Measurements from ENCODE around the gene RIC1.
A peak's percentile ranks its signal among the peaks of the same experiment; 100 is the strongest.
"Not testable (repeated sequence)": the region's sequence is repeated elsewhere in the genome, so short reads cannot be mapped to it uniquely, and the experiment has no call there.

The RIC1 gene

GRCh38 chr9:5626727-5627634 lies 1.9 kb upstream of the RIC1 start:
- peak; percentile 51 for DNase-seq

DNA sequence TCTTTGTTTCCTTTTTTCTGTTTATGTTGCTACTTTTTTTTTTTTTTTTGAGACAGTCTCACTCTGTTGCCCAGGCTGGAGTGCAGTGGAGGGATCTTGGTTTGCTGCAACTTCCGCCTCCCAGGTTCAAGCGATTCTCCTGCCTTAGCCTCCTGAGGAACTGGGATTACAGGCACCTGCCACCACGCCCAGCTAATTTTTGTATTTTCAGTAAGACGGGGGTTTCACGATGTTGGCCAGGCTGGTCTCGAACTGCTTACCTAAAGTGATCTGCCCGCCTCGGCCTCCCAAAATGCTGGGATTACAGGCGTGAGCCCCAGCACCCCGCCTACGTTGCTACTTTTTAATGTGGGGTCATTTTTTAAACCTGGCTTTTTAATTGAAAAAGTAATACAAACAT lies 1.2 kb upstream of the RIC1 start:
- DNase-seq, result peak; percentile 13

GRCh38 chr9:5628183-5628529 lies 751 bp upstream of the RIC1 start:
- DNase-seq, result no peak

GRCh38 chr9:5629312-5630080 lies 589 bp downstream of the RIC1 start:
- peak; percentile 55 for DNase-seq

- DNase-seq, result no peak
These were observed 1.2 kb downstream of the RIC1 start for GRCh38 chr9:5630081-5630507.

GRCh38 chr9:5631026-5631425 lies 2.1 kb downstream of the RIC1 start:
- DNase-seq, result no peak

DNA sequence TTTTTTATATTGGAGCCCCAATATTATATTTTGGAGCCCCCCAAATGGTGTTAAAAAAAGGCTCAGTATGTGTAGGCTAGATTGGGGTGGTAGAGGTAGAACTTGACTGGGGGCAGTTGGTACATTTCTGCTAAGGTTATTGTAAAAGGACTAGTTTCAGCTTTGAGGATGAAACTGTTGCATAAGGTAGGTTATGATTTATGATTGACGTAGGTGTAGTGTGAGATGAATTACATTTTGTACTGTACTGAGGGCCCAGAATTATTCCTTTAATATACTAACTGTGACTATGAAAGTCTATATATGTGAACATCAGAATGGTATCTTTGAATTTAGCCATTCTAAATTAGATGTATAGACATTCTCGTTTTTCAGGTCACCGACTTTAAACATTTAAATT lies 3.6 kb downstream of the RIC1 start:
- DNase-seq, result no peak

DNA sequence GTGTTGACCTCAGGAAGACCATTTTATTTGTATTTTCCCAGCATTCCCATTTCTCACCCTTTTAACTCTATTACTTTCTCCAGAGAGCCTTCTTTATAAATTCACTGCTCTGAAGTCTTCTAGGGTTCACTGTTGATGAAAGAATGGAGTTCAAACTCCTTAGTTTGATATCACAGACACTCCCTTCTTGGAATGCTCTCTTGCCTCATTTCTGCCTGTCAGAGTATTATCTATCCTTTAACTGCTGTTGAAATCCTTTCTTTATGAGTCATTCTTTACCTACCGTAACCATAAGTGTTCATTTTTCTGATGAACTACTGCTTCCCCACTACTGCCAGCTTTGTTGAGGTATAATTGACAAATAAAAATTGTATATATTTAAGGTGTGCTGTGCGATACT lies 4.3 kb downstream of the RIC1 start:
- DNase-seq, result no peak

DNA sequence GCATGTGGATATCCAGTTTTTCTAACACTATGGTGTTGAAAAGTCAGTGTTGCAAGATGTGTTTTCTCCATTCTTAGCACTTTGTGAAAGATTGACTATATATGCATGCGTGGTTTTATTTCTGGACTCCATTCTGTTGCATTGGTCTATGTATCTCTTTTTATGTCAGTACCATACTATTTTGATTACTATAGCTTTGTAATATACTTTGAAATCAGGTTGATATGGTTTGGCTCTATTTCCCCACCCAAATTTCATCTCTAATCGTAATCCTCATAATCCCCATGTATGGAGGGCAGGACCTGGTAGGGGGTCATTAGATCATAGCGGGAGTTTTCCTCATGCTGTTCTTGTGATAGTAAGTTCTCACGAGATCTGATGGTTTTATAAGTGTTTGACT lies 6.5 kb downstream of the RIC1 start:
- DNase-seq, result no peak

GRCh38 chr9:5639816-5640215 lies 10.9 kb downstream of the RIC1 start:
- no peak for DNase-seq

- no peak for DNase-seq
These were observed 13.3 kb downstream of the RIC1 start for GRCh38 chr9:5642170-5642569.

DNA sequence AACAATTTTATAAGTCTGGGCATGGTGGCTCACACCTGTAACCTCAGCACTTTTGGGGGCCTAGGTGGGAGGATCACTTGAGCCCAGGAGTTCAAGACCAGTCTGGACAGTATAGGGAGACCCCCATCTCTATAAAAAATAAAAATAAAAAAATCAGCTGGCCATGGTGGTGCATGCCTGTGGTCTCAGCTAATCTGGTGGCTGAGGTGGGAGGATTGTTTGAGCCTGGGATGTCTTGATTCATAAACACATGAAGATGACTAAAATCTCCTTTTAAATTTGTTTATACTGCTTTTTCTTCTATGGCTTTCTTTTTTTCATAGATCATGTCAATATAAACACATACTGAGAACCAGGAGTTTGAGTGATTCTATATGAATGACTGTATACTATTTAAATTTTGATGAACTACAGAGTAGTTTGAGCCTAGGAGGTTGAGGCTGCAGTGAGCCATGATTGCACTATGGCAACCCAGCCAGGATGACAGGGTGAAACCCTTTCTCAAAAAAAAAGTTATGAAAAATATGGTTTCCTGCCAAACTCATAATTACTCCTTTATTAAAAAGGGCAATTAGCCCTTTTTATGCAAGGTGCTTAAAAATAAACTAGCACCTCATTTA lies 14.2 kb downstream of the RIC1 start:
- no peak for DNase-seq

DNA sequence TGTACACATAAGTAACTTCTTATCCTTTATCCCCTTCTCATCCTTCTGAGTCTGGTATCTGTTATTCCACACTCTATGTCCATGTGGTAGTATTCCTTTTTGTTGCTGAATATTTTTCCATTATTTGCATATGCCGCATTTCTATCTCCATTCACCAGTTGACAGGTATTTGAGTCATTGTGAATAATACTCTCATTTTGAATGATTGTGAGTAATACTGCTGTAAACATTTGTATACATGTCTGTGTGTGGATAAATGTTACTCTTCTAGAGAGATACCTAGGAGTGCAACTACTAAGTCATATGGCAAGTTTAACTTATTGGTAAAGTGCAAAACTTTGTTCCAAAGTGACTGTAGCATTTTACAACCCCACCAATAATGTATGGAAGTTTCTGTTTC lies 15.6 kb downstream of the RIC1 start:
- no peak for DNase-seq

DNA sequence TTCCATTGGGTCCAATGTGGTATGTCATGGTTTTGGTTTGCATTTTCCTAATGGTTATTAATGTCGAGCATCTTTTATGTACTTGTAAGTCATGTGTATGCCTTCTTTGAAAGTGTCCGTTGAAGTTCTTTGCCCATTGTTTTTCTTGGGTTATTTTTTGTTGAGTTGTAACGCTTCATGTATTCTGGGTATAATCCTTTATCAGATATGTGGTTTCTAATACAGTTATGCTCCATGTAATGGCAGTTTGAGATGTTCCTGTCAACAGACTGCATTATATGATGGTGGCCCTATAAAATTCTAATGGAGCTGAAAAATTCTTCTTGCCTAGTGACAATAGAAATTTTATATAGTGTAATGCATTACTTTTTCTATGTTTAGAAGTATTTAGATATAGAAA lies 17.2 kb downstream of the RIC1 start:
- DNase-seq, result no peak

- DNase-seq, result no peak
These were observed 21.6 kb downstream of the RIC1 start for GRCh38 chr9:5650356-5651105.

DNA sequence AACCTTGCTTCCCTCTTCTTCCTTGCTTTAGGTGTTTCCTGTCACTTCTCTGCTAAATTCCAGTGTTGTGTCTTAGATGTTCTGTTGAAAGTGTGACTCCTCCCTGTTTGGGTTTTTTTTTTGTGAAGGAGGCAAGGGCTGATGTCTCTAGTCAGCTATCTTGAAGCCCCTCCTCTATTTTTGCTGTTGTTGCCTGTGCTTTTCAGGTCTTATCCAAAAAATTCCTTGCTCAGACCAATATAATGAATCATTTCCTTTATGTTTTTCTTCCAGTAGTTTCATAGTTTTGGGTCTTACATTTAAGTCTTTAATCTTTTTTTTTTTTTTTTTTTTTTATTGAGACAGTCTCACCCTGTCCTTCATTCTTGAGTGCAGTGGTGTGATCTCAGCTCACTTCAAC lies 22.3 kb downstream of the RIC1 start:
- no peak for DNase-seq

- no peak for DNase-seq
These were observed 23.9 kb downstream of the RIC1 start for GRCh38 chr9:5652821-5653220.

DNA sequence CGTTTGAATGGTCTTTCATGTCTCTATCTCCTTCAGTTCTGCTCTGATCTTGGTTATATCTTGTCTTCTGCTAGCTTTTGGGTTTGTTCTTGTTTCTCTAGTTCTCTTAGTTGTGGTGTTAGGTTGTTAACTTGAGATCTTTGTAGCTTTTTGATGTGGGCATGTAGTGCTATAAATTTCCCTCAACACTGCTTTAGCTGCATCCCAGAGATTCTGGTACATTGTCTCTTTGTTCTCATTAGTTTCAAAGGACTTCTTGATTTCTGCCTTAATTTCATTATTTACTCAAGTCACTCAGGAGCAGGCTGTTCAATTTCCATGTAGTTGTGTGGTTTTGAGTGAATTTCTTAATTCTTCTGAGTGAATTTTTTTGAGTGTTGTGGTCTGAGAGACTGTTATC lies 33.9 kb downstream of the RIC1 start:
- not testable (repeated sequence) for DNase-seq

GRCh38 chr9:5665059-5665458 lies 36.2 kb downstream of the RIC1 start:
- DNase-seq, result no peak

DNA sequence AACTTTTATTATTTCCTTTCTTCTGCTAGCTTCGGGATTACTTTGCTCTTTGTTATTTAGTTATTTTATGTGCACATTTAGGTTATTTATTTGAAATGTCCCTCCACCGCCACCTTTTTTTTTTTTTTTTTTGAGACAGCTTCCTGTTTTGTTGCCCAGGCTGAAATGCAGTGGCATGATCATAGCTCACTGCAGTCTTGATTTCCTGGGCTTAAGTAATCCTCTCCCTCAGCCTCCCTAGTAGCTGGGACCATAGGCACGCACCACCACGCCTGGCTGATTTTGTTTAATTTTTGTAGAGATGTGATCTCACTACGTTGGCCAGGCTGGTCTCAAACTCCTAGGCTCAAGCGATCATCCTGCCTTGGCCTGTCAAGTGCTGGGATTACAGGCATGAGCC lies 38.5 kb downstream of the RIC1 start:
- DNase-seq, result no peak

DNA sequence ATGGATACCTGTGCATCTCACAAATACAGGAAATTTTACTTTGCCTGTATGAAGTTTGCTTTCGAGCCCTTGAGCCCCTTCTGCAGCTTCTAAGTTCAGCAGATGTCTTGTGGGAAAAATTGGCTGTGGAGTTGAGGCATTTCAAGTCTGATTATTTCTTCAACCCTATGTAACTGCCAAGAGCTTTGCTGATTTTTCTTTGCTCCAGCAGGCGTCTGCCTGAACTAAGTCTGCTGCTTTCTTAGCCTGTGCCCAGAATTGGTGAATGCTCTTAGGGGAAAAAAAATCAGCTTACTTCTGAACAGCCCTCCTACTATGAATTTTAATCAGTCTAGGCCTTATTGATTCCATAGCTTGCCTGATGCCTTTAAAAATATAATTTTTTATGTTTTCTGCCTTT lies 41.2 kb downstream of the RIC1 start:
- DNase-seq, result no peak

DNA sequence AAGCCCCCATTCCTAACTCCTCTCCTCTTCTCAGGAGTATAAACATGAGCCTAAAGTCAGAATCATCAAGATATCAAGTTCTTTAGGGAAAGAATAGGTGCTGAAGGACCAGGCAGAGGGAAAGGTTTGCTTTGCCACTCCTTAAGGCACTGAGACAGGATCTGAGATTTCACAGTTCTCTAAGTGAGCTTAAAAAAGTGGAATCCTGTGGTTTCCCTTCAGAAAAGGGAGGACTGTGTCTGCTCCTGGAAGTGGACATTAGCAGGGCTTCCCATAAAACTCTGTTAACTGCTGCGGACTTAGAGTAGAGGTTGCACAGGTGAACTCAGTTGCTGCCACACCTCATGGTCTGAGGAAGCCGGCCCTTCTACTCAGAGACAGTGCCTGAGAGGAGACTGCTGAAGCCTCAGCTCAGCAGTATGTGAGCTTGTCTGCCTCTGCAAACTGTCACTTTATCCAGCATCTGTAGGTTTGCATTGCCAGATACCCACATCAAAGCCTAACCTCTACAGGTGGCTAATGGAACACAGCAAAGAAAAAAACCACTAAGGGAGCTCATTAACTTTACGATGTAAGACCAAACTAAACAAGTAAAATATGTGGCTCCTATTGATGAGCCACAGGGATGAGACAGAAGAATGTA lies 42.9 kb downstream of the RIC1 start:
- peak; percentile 31 for DNase-seq

DNA sequence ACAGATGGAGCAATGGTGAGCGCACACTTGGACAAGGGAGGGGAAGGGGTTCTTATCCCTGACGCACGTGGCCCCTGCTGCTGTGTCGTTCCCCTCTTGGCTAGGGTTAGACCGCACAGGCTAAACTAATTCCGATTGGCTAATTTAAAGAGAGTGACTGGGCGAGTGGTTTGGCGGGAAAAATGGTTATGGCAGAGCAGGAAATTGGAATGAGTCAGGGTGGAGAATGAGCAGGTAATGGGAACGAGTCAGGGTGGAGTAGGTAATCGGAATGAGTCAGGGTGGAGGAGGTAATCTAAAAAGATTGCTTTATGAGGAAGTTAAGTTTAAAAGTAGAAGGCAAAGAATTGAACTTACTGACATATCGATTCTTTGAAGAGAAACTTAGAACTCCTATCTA lies 46.1 kb downstream of the RIC1 start:
- not testable (repeated sequence) for DNase-seq

All from CD4-positive, alpha-beta T cell treated with Interleukin-17A for 4 hours (primary cell).